Limb (tissue), 2 donors: ENCODE measurements around the gene STAP1.
"Not testable (repeated sequence)": the region's sequence is repeated elsewhere in the genome, so short reads cannot be mapped to it uniquely, and the experiment has no call there.

Source experiments
- DNase-seq, 2 donors: peaks; one replicate each; pipeline ENCODE4 v3.0.0-alpha.2; 2016; ENCODE audit errors: extremely low spot score in 2 of 2

Gene STAP1

GRCh38 chr4:67616478-67616877, 58.0 kb downstream of the STAP1 start:
- DNase-seq: no peak

- no peak for DNase-seq
Observed at GRCh38 chr4:67624939-67625338, 66.4 kb downstream of the STAP1 start.

- no peak for DNase-seq
Observed at GRCh38 chr4:67632492-67632891, 74.0 kb downstream of the STAP1 start.

GRCh38 chr4:67634741-67635140, 76.2 kb downstream of the STAP1 start:
- no peak for DNase-seq

- DNase-seq: no peak
Observed at GRCh38 chr4:67635331-67635730, 76.8 kb downstream of the STAP1 start.

- not testable (repeated sequence) for DNase-seq
Observed at GRCh38 chr4:67636978-67637377, 78.5 kb downstream of the STAP1 start.

- DNase-seq: no peak
Observed at GRCh38 chr4:67638136-67638535, 79.6 kb downstream of the STAP1 start.

- DNase-seq: no peak
Observed at GRCh38 chr4:67651536-67651935, 93.0 kb downstream of the STAP1 start.
